ENCODE measurements around the gene TMEM107.

The TMEM107 gene

DNA sequence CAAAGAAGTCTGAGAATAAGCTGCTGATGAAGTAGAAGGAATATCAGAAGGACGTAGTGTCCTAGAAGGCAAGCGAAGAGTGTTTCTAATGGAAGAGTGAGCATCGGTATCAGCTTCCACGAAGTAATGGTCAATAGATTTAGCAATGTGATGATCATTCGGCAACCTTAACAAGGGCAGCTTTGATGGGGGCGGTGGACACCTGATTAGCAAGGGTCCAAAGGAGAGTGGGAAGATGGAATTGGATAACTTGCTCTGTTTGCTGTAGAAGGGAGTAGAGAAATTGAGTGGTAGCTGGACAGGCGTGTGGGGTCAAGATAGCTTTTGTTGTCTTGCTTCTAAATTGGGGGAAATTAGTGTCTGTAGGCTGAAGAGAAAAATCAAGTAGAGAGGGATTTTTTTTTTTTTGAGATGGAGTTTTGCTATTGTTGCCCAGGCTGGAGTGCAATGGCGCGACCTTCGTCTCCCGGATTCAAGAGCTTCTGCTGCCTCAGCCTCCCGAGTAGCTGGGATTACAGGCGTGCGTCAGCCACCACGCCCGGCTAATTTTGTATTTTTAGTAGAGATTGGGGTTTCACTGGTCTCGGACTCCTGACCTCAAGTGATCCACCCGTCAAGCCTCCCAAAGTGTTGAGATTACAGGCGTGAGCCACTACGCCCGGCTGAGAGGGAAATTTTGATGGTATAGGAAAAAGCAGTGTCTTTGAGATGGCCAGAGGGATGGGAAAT is 38.4 kb downstream of the TMEM107 start:
- H3K27me3 ChIP-seq (ENCODE audit: insufficient read depth, low read length): peaks cover 12% of the 10 kb centered on the region
- H3K9ac ChIP-seq (ENCODE audit: low read depth, low read length): peak overlapping the region; percentile 59
- no peaks in the 10 kb centered on the region for H3K9me3 ChIP-seq (ENCODE audit: insufficient read depth, low read depth, low read length)
- WGBS: 26% methylated on average over 21 of the region's 21 CpGs
- peak overlapping the region; percentile 67 for H3K4me3 ChIP-seq (ENCODE audit: low read length)
- H3K27ac ChIP-seq (ENCODE audit: low read depth, low read length): no peak overlapping the region
- H3K36me3 ChIP-seq (ENCODE audit: insufficient read depth, low read length): peaks cover 25% of the 10 kb centered on the region
- H3K4me1 ChIP-seq (ENCODE audit: insufficient read depth, low read length): peaks cover 8% of the 10 kb centered on the region

DNA sequence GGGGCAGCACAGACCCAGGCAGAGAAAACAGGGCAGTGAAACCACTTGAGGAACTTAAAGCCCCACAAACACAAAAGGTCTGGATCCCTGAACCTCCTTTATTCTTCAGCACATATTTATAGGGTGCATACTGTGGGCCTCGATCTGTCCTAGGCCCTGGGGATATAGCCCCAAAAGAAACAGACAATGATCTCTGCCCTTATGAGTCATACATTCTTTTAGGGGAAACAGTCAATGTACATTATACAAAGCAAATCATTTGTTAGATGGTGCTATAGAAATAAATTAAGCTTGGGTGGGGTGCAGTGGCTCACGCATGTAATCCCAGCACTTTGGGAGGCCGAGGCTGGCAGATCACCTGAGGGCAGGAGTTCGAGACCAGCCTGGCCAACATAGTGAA is 42.2 kb downstream of the TMEM107 start:
- H3K36me3 ChIP-seq (ENCODE audit: insufficient read depth, low read length): no peaks in the 10 kb centered on the region
- 90% methylated on average over 4 of the region's 4 CpGs for WGBS
- peak overlapping the region; percentile 9; the same call in 1 of the 2 replicates for H3K4me3 ChIP-seq (ENCODE audit: low read length)
- H3K9ac ChIP-seq (ENCODE audit: low read depth, low read length): no peak overlapping the region
- H3K27ac ChIP-seq (ENCODE audit: low read depth, low read length): no peak overlapping the region
- peaks cover 8% of the 10 kb centered on the region for H3K4me1 ChIP-seq (ENCODE audit: insufficient read depth, low read length)
- no peaks in the 10 kb centered on the region for H3K9me3 ChIP-seq (ENCODE audit: insufficient read depth, low read depth, low read length)
- H3K27me3 ChIP-seq (ENCODE audit: insufficient read depth, low read length): peaks cover 32% of the 10 kb centered on the region

DNA sequence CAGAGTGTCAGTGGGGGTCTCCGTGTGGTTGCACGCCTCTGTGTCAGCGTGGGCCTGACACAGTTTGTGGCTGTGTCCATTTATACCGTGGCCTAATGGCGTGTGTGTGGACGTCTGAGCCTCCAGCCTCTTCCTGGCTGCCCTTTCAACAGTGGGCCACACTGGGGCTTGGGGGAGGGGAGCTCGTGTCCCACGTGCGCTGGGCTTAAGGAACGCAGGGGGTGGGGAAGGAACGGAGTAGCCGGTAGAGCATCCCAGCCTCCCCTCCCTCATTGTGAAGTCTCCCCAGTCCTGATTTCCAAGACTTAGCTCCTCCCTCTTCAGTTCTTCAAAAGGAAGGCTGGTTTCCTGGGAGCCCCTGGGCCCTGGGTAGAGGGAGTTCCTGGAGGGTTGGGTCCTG is 42.8 kb downstream of the TMEM107 start:
- WGBS: 46% methylated on average over 10 of the region's 12 CpGs
- H3K9ac ChIP-seq (ENCODE audit: low read depth, low read length): no peak overlapping the region
- H3K27ac ChIP-seq (ENCODE audit: low read depth, low read length): no peak overlapping the region

DNA sequence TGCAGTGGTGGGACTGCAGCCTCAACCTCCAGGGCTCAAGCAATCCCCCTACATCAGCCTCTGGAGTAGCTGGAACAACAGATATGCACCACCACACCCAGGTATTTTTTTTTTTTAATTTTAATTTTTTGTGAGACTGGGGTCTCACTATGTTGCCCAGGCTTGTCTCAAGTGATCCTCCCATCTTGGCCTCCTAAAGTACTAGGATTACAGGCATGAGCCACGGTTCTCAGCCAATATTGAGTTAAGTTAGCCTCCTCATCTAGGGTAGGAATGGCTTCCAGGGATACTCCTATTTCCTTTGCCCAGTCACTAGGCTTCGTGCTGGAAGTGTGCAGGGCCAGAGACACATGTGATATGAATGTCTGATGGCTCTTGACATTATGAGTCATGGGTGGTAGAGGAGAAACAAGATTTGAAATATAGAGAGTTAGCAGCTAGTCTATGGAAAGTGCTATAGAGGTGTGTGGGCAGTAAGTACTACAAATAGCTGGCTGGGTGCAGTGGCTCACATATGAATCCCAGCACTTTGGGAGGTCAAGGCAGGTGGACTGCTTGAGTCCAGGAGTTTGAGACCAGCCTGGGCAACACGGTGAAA is 44.2 kb downstream of the TMEM107 start:
- peaks cover 46% of the 10 kb centered on the region for H3K27me3 ChIP-seq (ENCODE audit: insufficient read depth, low read length)
- H3K36me3 ChIP-seq (ENCODE audit: insufficient read depth, low read length): no peaks in the 10 kb centered on the region
- WGBS: 89% methylated on average over 3 of the region's 3 CpGs
- H3K9me3 ChIP-seq (ENCODE audit: insufficient read depth, low read depth, low read length): no peaks in the 10 kb centered on the region
- H3K4me3 ChIP-seq (ENCODE audit: low read length): no peak overlapping the region
- peaks cover 12% of the 10 kb centered on the region for H3K4me1 ChIP-seq (ENCODE audit: insufficient read depth, low read length)
- no peak overlapping the region for H3K9ac ChIP-seq (ENCODE audit: low read depth, low read length)
- H3K27ac ChIP-seq (ENCODE audit: low read depth, low read length): no peak overlapping the region

More for the DNA sequence above, 42.8 kb downstream of the TMEM107 start:
- Histone ChIP-seq H3K27me3 (ENCODE audit: insufficient read depth, low read length) (peaks cover 38% of the 10 kb centered on the region), H3K9me3 (ENCODE audit: insufficient read depth, low read depth, low read length) (no peaks in the 10 kb centered on the region), H3K4me1 (ENCODE audit: insufficient read depth, low read length) (peaks cover 8% of the 10 kb centered on the region), H3K36me3 (ENCODE audit: insufficient read depth, low read length) (no peaks in the 10 kb centered on the region), H3K4me3 (ENCODE audit: low read length) (peak overlapping the region; percentile 9; the same call in 1 of the 2 replicates)

DNA sequence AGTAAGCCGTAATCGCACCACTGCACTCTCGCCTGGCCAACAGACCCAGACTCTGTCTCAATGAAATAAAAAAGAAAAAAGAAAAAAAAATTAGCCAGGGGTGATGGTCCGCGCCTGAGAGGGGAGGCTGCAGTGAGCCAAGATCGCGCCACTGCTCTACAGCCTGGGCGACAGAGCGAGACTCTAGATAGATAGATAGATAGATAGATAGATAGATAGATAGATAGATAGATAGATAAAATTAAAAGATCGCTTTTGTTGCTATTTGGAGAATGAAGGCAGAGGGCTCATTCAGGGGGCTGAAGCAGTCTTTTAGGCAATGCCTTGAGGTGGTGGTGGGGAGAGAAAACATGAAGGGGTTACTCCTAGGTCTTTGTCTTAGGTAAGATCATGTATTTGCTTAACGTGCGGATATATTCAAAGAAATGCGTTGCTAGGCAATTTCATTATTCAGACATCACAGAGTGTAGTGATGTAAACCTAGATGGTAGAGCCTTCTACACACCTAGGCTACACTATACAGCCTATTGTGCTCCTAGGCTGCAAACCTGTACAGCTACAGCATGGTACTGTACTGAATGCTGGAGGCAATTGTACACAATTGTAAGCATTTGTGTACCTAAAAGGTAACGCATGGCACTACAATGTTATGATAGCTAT is 47.9 kb downstream of the TMEM107 start:
- H3K36me3 ChIP-seq (ENCODE audit: insufficient read depth, low read length): no peaks in the 10 kb centered on the region
- no peak overlapping the region for H3K9ac ChIP-seq (ENCODE audit: low read depth, low read length)
- H3K4me3 ChIP-seq (ENCODE audit: low read length): no peak overlapping the region
- H3K27ac ChIP-seq (ENCODE audit: low read depth, low read length): no peak overlapping the region
- no peaks in the 10 kb centered on the region for H3K9me3 ChIP-seq (ENCODE audit: insufficient read depth, low read depth, low read length)
- peaks cover 73% of the 10 kb centered on the region for H3K27me3 ChIP-seq (ENCODE audit: insufficient read depth, low read length)
- peaks cover 15% of the 10 kb centered on the region for H3K4me1 ChIP-seq (ENCODE audit: insufficient read depth, low read length)
- WGBS: 87% methylated on average over 14 of the region's 14 CpGs

DNA sequence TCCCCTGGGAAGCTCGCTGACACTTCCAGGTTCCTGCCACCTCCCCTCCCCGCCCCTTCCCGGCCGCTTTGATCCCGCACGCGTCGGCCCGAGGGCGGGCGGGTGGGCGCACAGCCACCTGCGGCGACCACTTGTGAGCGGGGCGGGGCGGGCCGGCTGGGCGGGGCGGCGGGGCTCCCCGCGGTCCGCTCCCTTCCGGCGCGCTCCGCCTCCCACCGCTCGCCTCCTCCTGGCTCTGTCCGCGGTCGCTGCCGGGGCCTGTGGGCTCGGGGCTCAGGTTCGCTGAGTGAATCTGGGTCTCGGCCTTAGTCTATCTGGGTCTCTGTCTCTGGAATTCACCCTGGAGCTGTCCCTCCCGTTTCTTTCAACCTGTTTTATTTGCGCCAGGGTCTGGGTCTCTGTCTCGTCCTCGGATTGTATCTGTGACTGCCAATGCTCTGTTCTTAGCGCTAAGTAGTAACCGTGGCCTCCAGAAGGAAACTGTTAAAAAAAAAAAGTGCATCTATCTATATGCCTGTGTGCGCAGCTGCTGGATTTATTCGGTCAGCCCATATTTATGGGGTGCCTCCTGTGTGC is 49.6 kb downstream of the TMEM107 start:
- under 1% methylated on average over 45 of the region's 45 CpGs for WGBS

DNA sequence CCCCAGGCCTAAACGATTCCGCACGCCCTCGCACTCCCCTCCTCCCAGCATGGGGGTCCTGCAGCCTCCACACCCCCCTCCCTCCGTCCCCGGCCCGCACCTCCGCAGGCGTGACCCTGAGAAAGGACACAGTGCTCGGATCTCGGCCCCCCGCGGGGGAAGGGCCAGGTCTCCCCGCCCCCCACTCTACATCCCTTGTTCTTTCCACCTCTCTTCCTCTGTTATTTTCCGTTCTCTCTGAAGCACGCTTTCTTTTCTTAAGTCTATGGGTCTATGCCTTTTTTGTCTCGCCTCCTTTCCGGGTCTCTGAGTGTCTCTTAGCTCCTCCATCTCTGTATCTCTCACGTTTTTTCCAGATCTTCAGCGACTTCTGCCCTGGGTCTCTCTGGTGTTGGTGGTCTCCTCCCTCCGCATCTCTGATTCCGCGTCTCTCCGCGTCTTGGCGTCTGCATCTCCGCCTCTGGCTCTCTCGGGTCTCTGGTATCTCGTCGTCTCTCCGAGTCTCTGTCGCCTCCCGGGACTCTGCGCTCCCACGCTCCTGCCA is 50.2 kb downstream of the TMEM107 start:
- WGBS: under 1% methylated on average over 35 of the region's 35 CpGs
- no peaks in the 10 kb centered on the region for H3K36me3 ChIP-seq (ENCODE audit: insufficient read depth, low read length)
- peaks cover 85% of the 10 kb centered on the region for H3K27me3 ChIP-seq (ENCODE audit: insufficient read depth, low read length)
- H3K4me3 ChIP-seq (ENCODE audit: low read length): peak overlapping the region; percentile 76
- no peaks in the 10 kb centered on the region for H3K9me3 ChIP-seq (ENCODE audit: insufficient read depth, low read depth, low read length)
- H3K9ac ChIP-seq (ENCODE audit: low read depth, low read length): no peak overlapping the region
- peaks cover 13% of the 10 kb centered on the region for H3K4me1 ChIP-seq (ENCODE audit: insufficient read depth, low read length)
- no peak overlapping the region for H3K27ac ChIP-seq (ENCODE audit: low read depth, low read length)

More for the DNA sequence above, 49.6 kb downstream of the TMEM107 start:
- H3K4me1 ChIP-seq (ENCODE audit: insufficient read depth, low read length): peaks cover 13% of the 10 kb centered on the region
- peaks cover 88% of the 10 kb centered on the region for H3K27me3 ChIP-seq (ENCODE audit: insufficient read depth, low read length)
- H3K36me3 ChIP-seq (ENCODE audit: insufficient read depth, low read length): no peaks in the 10 kb centered on the region
- H3K4me3 ChIP-seq (ENCODE audit: low read length): peak overlapping the region; percentile 76
- no peak overlapping the region for H3K9ac ChIP-seq (ENCODE audit: low read depth, low read length)
- no peak overlapping the region for H3K27ac ChIP-seq (ENCODE audit: low read depth, low read length)
- H3K9me3 ChIP-seq (ENCODE audit: insufficient read depth, low read depth, low read length): no peaks in the 10 kb centered on the region

DNA sequence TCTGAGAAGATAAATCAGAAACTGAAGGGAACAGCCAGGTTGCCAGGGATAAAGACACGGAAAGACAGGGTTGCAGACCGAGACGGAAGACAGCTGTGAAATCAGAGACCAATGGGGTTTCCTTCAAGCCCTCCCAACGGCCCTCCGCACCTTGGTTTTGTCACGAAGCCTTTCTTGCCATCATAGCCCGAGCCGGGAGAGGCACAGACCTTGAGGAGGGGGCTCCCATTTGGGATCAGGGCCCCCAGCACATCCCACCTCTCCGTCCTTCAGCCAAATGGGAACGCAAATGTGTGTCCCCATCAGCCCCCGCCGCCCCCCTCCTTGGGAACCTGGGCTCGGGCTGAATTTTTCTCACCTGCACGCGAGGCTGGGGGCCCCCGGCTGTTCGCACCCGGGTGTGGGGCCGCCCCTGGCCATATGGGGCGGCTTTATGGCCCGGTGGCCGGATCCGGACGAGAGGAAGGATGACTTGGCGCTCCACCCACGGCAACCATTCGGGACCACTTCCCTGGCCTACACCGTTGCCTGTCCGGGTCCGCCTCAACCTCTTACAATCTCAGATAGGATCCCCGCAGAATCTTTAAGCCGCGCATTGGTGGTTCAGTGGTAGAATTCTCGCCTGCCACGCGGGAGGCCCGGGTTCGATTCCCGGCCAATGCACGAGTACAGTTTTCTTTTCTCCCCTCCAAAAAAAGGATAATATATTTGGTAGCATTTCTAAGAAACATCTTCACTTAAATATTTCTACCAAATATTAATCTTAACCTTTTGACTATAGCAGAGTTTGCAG is 50.8 kb downstream of the TMEM107 start:
- peaks cover 13% of the 10 kb centered on the region for H3K4me1 ChIP-seq (ENCODE audit: insufficient read depth, low read length)
- H3K9ac ChIP-seq (ENCODE audit: low read depth, low read length): no peak overlapping the region
- no peaks in the 10 kb centered on the region for H3K9me3 ChIP-seq (ENCODE audit: insufficient read depth, low read depth, low read length)
- no peak overlapping the region for H3K27ac ChIP-seq (ENCODE audit: low read depth, low read length)
- peaks cover 83% of the 10 kb centered on the region for H3K27me3 ChIP-seq (ENCODE audit: insufficient read depth, low read length)
- peak overlapping the region; percentile 76 for H3K4me3 ChIP-seq (ENCODE audit: low read length)
- no peaks in the 10 kb centered on the region for H3K36me3 ChIP-seq (ENCODE audit: insufficient read depth, low read length)
- WGBS: under 1% methylated on average over 40 of the region's 40 CpGs

DNA sequence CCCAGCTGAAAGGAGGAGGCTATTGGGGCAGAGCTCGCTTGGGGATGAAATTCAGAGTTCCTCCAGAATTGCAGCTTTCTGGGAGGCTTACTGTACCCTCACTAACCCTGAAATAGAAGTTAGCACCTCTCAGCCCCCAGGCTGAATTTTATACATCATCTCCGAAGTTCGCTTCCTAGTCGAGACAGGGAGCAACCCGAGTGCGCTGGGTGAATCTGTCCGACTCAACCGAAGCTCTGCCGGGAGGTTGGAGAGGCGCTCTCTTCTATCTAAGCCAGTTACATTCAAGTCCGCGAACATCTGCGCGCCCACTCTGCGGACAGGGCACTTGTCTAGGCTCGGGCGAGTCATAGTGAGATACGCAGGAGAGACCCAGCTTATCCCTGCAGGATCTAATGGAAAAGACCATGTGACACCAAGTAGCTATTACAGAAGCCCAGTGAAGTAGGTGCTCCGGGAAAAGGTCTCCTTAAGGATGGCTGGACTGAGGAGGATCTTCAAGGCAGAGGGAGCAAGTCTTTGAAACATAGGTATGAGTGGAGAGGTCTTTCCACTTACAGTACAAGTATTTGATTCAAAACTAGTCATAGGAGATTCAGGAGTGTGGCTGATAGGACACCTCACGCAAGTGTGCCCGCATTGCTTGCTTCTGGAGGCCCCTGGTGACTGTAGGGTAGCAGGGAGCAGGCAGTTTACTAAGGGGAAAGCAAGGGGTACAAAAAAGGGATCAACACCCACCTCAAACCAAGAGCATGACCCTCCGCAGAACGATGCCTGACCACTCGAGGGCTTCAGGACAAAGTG is 51.6 kb downstream of the TMEM107 start:
- Histone ChIP-seq H3K9ac (ENCODE audit: low read depth, low read length) (no peak overlapping the region), H3K9me3 (ENCODE audit: insufficient read depth, low read depth, low read length) (no peaks in the 10 kb centered on the region), H3K4me1 (ENCODE audit: insufficient read depth, low read length) (peaks cover 16% of the 10 kb centered on the region), H3K36me3 (ENCODE audit: insufficient read depth, low read length) (no peaks in the 10 kb centered on the region), H3K27ac (ENCODE audit: low read depth, low read length) (no peak overlapping the region), H3K4me3 (ENCODE audit: low read length) (peak overlapping the region; percentile 76), H3K27me3 (ENCODE audit: insufficient read depth, low read length) (peaks cover 75% of the 10 kb centered on the region)
- 1% methylated on average over 24 of the region's 24 CpGs for WGBS

Measured in HUES64 (cell line).